ENCODE measurements around the gene SPATS2. TPM values are rescaled to one million over a fixed set of nuclear protein-coding genes. Genes with fewer than 3 reads are reported as not detected.
A peak's percentile ranks its signal among the peaks of the same experiment; 100 is the strongest.

SPATS2 gene
- total RNA-seq, 1 experiment from 2014 or later = 41.7 TPM

DNA sequence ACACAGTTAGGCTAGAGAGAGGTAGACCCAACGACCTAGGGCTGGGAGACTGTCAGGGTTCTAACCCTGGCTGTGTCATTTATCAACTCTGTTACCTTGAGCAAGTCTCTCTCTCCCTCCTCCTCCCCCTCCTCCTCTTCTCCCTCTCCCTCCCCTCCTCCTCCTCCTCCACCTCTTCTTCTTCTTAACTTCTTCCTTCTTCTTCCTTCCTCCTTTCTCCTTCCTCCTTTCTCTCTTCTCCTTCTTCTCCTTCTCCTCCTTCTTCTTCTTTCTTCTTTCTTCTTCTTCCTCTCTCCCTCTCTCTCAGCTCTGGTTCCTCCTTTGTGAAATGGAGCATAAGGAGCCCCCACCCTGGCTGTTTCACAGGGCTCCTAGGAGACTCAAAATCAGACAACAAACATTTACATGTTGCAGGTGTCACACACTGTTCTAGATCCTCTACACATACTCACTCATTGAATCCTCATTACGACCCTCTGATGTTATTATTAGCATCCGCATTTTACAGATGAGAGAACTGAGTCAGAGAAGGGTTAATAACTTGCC, 169.3 kb downstream of the SPATS2 start:
- H3K4me3 ChIP-seq = no peak overlapping the region
- peaks cover 29% of the 10 kb centered on the region for H3K4me1 ChIP-seq (replicated peaks)
- peaks cover 29% of the 10 kb centered on the region for H3K27me3 ChIP-seq (replicated peaks)
- H3K36me3 ChIP-seq = no peaks in the 10 kb centered on the region
- DNase-seq (ENCODE audit: low read depth in 1 of 2, low spot score in 2 of 2) = no peak
- no peak overlapping the region for H3K27ac ChIP-seq
- no peaks in the 10 kb centered on the region; the same call in 1 of the 2 replicates for H3K9me3 ChIP-seq (replicated peaks)

DNA sequence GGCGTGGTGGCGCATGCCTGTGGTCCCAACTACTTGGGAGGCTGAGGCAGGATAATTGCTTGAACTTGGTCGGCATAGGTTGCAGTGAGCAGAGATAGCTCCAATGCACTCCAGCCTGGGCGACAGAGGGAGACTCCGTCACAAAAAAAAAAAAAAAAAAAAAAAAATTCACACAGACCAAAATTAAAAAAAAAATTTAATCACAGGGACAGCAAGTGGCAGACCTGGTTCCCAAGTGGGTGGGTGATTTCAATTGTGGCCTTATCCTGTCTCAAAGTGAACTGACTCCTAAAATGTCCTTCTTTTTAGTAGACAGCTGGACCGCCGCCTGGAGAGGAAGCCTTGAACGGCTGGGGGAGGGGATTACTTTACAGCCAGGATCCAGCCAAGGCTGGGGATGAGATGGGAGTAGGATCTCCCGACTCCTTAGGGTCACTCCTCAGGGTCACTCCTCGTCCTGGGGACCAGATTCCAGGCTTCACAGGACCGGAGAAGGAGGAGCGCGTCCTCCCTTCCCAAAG, 170.0 kb downstream of the SPATS2 start:
- Histone ChIP-seq H3K4me1 (replicated peaks) (peaks cover 29% of the 10 kb centered on the region), H3K9me3 (replicated peaks) (no peaks in the 10 kb centered on the region; the same call in 1 of the 2 replicates), H3K36me3 (no peaks in the 10 kb centered on the region), H3K27ac (no peak overlapping the region), H3K27me3 (replicated peaks) (peaks cover 29% of the 10 kb centered on the region), H3K4me3 (no peak overlapping the region)
- DNase-seq (ENCODE audit: low read depth in 1 of 2, low spot score in 2 of 2) = peak in 1 of 2 experiments; percentile 37

DNA sequence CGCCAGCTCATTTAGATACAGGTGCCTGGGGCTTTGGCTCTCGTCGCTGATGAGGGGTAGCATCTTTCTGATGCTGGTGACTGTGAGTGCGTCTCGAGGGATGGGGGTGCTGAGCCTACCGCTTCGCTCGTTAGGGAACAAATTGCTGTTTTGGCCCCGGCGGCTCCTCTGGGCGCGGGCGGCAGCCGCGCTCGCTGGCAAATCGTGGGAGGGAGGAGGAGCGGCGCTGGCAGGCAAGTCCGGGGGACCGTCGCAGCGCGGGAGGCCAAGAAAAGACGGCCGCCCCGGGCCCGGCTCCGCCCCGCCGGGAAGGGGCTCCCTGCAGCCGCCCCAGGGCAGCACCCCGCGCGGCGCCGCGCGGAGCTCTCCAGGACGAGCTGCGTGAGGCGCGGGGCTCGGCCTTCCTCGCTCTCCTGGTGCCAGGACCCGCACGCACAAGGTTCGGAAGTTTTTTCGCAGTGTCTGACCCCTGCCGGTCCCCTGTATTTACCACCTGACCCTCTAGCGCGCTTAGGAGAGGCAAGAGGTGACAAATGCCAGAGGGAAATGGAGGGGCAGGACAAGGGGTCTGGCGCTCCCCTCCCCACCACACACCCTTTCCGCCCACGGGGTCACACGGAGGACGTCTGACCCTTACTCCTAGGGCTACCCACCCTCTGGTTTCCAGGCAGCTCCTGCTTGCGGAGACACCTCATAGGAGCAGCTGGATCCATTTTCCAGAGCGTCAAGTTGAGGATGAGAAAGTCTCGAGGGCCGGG, 170.7 kb downstream of the SPATS2 start:
- H3K27me3 ChIP-seq (replicated peaks) = peaks cover 29% of the 10 kb centered on the region
- peaks cover 29% of the 10 kb centered on the region for H3K4me1 ChIP-seq (replicated peaks)
- no peak overlapping the region for H3K27ac ChIP-seq
- H3K9me3 ChIP-seq (replicated peaks) = no peaks in the 10 kb centered on the region; the same call in 1 of the 2 replicates
- peak in 1 of 2 experiments; percentile 44 for DNase-seq (ENCODE audit: low read depth in 1 of 2, low spot score in 2 of 2)
- no peaks in the 10 kb centered on the region for H3K36me3 ChIP-seq
- H3K4me3 ChIP-seq = peak overlapping the region; percentile 38

DNA sequence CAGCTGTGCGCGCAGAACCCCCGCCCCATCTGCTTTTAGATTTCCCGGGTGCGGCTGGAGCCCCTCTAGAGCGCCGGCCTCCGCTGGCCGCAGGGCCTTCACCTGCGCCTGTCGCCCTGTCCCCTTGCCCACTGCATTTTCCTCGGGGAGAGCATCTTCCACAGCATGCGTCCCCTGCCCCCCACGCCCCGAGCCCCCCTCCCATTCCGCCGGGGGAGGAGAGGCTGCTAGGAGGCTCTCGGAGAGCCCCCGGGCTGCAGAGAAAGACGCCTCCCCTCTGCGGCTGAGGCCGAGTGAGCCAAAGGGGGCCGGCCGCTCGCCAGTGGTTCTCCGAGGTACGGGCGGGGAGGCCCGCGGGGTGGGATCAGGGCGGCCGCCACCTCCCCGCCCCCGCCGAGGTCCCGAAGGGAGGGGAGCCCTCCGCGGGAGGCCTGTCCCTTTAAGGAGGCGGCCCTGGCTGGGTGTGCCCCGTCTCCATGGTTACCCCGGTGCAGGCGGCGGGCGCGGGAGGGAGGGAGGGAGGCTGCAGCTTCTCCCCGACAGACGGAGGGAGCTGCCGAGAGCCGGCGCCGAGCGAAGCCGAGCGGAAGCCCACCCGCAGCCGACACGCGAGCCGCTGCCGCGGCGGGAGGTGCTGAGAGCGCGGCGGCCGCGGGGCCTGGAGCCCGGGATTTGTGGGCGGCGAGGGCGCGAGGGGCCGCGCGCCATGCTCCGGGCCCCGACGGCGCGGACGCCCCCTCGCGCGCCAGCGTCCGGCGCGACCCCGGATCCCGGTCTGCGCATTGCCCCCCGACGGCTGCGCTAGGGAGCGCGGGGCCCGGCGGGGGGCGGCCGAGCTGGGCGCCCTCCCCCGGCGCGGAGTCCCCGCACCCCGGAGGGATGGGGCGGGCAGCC, 171.5 kb downstream of the SPATS2 start, which contains the start of gene KCNH3:
Gene KCNH3 (plus strand): TSS at position 521 of the 894 bp plus-strand sequence. CDS start 387 bp downstream, outside the sequence.
- Histone ChIP-seq H3K36me3 (no peaks in the 10 kb centered on the region), H3K27ac (no peak within 1 kb of the TSS), H3K9me3 (replicated peaks) (no peaks in the 10 kb centered on the region; the same call in 1 of the 2 replicates), H3K4me1 (replicated peaks) (peaks cover 29% of the 10 kb centered on the region), H3K4me3 (peak within 1 kb of the TSS; percentile 38), H3K27me3 (replicated peaks) (peaks cover 29% of the 10 kb centered on the region)
- DNase-seq (ENCODE audit: low read depth in 1 of 2, low spot score in 2 of 2) = peak; percentile 46 to 87

DNA sequence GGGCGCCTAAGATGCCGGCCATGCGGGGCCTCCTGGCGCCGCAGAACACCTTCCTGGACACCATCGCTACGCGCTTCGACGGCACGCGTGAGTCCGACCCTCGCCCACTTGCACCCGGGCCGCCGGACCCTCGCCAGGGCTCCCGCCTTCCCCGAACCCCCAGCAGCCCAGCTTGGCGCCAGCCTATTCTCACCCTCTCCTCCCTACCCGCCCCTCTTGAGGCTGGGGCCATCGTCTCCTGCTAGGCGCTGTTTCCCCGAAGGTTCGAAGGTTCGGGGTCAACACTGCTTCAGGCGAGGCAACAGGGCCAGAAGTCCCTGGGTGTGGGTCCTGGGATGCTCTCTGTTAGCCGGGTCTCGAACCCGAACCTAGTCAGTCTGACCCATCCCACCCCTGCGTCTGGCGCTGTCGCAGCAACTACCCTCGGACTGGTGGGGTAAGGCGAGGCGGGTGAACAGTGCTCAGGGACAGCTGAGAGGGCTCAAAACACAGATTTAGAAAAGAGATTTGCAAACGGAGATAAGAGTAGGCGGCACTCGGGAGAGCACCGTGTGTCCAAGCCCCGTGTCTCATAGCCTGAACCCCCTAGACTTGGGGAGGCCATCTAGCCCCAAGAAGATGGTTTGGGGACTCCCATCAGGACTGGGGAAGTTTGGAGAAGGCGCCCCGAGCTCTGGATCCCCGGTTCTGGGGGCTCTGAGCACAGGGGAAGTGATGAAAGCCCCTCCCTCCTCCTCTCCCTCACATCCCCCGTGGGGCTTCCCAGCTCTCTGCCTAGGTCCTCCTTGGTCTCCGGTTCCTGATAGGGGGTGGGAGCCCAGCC, 172.4 kb downstream of the SPATS2 start:
- H3K9me3 ChIP-seq (replicated peaks) = no peaks in the 10 kb centered on the region; the same call in 1 of the 2 replicates
- peaks cover 29% of the 10 kb centered on the region for H3K27me3 ChIP-seq (replicated peaks)
- peak overlapping the region; percentile 38 for H3K4me3 ChIP-seq
- peaks cover 29% of the 10 kb centered on the region for H3K4me1 ChIP-seq (replicated peaks)
- H3K36me3 ChIP-seq = no peaks in the 10 kb centered on the region
- H3K27ac ChIP-seq = no peak overlapping the region
- no peak for DNase-seq (ENCODE audit: low read depth in 1 of 2, low spot score in 2 of 2)

DNA sequence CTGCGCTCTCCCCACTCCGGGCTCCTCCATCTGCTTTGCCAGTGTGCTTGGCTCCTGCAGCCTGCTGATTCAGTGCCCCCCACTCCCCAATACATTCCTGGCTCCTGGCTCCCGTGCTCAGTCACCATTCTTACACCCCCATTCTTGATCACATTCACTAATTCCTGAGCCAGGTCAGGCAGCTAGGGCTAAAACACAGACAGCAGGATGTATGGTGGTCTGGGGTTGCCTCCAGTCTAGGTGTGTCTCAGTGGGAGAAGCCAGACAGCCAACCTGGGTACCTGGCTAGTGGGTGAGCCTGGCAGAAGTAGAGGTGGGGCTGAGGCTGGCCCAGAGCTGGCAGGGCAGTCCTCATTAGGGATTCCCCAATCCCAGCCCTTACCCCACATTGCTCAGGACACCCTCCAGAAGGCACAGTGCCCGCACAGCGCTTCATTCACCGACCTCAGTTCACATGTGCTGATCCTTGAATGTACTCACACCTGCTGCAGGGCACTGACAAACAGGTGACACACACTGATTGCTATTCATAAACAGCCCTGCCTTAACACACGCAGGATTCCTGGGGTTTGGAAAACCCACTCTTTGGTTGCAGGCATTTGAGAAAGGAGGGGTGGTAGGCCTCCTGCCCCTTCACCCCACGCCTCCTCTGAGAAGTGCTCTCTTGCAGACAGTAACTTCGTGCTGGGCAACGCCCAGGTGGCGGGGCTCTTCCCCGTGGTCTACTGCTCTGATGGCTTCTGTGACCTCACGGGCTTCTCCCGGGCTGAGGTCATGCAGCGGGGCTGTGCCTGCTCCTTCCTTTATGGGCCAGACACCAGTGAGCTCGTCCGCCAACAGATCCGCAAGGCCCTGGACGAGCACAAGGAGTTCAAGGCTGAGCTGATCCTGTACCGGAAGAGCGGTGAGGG, 173.2 kb downstream of the SPATS2 start:
- H3K27ac ChIP-seq = no peak overlapping the region
- no peak for DNase-seq (ENCODE audit: low read depth in 1 of 2, low spot score in 2 of 2)
- no peaks in the 10 kb centered on the region; the same call in 1 of the 2 replicates for H3K9me3 ChIP-seq (replicated peaks)
- H3K27me3 ChIP-seq (replicated peaks) = peaks cover 29% of the 10 kb centered on the region
- H3K36me3 ChIP-seq = no peaks in the 10 kb centered on the region
- H3K4me1 ChIP-seq (replicated peaks) = peaks cover 29% of the 10 kb centered on the region
- H3K4me3 ChIP-seq = no peak overlapping the region

DNA sequence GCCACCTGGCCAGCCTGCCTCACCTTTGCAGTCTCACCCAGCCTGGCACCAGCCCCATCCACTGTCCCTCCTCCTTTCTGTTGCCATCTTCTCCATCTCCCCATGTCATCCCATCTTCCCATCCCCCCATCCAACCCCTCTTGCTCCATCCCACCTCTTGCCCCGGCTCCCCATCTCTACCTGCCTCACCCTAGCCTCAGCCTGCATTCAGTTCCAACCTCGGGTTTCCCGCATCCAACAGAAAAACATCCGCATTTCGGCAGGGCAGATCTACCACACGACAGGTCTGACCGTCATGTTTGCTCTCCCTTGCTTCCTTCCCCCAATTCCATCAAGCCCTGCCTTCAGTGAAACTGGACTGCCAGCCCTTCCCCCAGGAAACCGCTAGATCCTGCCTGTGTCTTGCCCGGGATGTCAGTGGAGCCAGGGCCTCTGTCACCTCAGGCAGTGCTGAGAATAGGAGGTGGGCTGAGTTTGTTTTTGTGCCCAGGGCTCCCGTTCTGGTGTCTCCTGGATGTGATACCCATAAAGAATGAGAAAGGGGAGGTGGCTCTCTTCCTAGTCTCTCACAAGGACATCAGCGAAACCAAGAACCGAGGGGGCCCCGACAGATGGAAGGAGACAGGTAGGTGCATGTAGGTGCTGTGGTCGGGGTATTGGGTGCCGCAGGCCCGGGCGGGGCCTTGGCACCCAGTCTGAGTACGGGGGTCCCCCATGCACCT, 174.0 kb downstream of the SPATS2 start:
- Histone ChIP-seq H3K4me1 (replicated peaks) (peaks cover 25% of the 10 kb centered on the region), H3K4me3 (no peak overlapping the region), H3K36me3 (no peaks in the 10 kb centered on the region), H3K9me3 (replicated peaks) (no peaks in the 10 kb centered on the region; the same call in 1 of the 2 replicates), H3K27ac (no peak overlapping the region), H3K27me3 (replicated peaks) (peaks cover 29% of the 10 kb centered on the region)
- no peak for DNase-seq (ENCODE audit: low read depth in 1 of 2, low spot score in 2 of 2)

DNA sequence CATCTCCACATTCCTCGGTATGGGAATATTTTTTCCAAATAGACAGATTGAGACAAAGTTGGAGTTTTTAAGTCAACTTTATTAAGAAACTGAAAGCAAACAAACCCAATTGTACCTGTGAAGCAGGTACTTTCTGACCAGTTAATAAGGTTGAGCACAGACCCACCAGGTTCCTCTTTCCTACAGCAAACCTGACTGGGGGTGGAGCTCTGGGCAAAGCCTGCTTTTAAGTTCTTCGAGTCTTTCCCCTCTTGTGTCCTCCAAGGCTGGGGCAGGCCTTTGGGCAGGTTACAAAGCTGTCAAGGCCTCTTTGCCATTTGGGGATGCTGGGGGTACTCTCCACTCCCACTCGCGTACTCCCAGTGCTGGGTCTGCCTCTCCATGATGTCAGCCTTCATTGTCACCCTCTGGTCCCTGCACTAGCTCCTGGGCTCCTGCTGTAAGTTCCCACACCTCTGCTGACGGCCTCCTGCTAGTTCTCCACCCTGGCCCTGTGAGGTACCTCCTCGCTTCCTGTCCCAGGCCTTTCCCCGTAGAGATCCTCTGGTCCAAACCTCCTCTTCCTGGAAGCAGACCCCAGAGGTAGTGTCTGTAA, 174.7 kb downstream of the SPATS2 start:
- H3K4me1 ChIP-seq (replicated peaks) = peaks cover 23% of the 10 kb centered on the region
- H3K36me3 ChIP-seq = no peaks in the 10 kb centered on the region
- no peak overlapping the region for H3K4me3 ChIP-seq
- H3K9me3 ChIP-seq (replicated peaks) = no peaks in the 10 kb centered on the region; the same call in 1 of the 2 replicates
- H3K27ac ChIP-seq = no peak overlapping the region
- H3K27me3 ChIP-seq (replicated peaks) = peaks cover 29% of the 10 kb centered on the region
- DNase-seq (ENCODE audit: low read depth in 1 of 2, low spot score in 2 of 2) = no peak

DNA sequence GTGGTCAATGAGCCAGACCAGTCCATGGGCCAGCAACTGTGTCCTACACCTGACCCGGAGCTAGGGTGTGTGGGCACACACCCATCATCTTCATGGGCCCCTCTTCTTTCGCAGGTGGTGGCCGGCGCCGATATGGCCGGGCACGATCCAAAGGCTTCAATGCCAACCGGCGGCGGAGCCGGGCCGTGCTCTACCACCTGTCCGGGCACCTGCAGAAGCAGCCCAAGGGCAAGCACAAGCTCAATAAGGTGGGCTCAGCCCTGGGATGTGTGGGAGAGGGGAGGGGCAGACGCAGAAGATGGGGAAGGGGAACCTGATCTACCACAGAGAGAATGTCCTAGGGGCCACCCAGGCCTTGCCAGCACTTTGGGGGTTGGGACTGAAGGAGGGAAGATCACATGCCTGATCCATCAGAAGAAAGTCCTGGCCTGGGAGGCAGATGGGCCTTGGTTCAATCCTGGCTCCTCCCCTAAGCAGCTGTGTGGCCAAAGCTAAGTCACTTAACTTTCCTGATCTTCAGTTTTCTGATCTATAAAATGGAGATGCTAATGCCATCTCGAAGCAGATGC, 175.4 kb downstream of the SPATS2 start:
- H3K4me3 ChIP-seq = no peak overlapping the region
- no peak for DNase-seq (ENCODE audit: low read depth in 1 of 2, low spot score in 2 of 2)
- no peak overlapping the region for H3K27ac ChIP-seq
- peaks cover 28% of the 10 kb centered on the region for H3K27me3 ChIP-seq (replicated peaks)
- no peaks in the 10 kb centered on the region for H3K36me3 ChIP-seq
- peaks cover 18% of the 10 kb centered on the region for H3K4me1 ChIP-seq (replicated peaks)
- H3K9me3 ChIP-seq (replicated peaks) = no peaks in the 10 kb centered on the region; the same call in 1 of the 2 replicates

DNA sequence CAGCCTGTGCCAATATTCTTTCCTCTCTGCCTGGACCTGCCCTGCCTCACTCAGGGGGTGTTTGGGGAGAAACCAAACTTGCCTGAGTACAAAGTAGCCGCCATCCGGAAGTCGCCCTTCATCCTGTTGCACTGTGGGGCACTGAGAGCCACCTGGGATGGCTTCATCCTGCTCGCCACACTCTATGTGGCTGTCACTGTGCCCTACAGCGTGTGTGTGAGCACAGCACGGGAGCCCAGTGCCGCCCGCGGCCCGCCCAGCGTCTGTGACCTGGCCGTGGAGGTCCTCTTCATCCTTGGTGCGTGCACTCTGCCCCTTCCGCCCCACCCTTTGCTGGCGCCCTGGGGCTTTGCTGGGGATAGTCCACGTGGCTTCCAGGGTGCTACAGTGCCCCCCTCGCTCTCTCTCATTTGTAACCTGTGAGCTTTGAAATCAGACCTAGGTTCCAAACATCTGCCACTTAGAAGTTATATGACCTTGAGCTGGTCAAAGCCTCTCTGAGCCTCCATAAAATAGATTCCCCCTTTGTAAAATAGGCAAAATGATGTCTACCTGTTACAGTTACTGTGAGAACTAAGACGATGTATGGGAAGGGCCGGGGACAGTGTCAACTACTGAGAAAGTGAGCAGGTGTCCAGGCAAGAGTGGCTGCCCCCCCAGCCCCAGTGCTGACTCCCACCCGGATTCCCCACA, 176.1 kb downstream of the SPATS2 start:
- no peak for DNase-seq (ENCODE audit: low read depth in 1 of 2, low spot score in 2 of 2)
- Histone ChIP-seq H3K4me1 (replicated peaks) (peaks cover 11% of the 10 kb centered on the region), H3K9me3 (replicated peaks) (no peaks in the 10 kb centered on the region), H3K27ac (no peak overlapping the region), H3K27me3 (replicated peaks) (peaks cover 23% of the 10 kb centered on the region), H3K4me3 (no peak overlapping the region), H3K36me3 (no peaks in the 10 kb centered on the region)

Data from SJSA1 (cell line).